ENCODE measurements around the gene KRTAP9-9.
"Not testable (repeated sequence)": the region's sequence is repeated elsewhere in the genome, so short reads cannot be mapped to it uniquely, and the experiment has no call there.

The KRTAP9-9 gene

DNA sequence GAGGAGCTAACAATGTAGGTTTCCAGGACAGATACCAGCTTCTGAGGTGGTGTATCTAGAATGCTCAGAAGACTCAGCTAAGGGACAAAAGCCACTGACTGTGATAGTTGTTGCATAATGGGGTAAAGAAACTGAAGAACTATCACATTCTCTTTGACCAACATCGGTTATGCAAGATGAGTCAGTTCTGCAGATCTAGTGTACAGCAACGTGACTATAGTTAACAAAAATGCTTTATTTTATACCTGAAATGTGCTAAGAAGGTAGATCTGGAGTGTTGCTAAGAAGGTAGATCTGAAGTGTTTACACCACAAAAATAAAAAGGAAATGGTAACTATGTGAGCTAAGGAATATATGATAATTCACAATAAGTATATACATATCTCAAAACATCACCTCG, 12.5 kb downstream of the KRTAP9-9 start:
- DNase-seq, result no peak

DNA sequence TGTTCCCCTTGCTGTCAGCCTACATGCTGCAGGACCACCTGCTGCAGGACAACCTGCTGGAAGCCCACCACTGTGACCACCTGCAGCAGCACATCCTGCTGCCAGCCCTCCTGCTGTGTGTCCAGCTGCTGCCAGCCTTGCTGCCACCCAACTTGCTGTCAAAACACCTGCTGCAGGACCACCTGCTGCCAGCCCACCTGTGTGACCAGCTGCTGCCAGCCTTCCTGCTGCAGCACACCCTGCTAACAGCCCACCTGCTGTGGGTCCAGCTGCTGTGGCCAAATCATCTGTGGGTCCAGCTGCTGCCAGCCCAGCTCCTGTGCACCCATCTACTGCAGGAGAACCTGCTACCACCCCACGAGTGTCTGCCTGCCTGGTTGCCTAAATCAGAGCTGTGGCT, 16.1 kb downstream of the KRTAP9-9 start:
- DNase-seq, result not testable (repeated sequence)

DNA sequence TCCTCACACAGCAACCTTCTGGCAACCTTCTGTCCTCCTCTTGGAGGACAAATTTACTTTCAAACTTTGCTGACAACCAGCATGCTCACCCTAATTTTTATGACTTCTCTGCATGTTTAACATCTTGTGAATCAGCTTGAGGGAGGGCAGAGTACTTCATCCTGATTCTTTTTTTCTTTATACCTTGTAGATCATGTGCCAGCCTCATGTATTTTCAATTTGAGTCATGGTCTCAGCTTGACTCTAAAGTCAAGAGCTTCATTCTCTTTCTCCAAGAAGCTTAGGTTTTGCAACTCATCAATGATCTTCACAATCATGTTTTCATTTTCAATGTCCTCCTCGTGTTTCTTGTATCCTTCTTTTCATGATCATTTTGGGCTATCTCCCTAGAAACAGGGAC, 16.7 kb downstream of the KRTAP9-9 start:
- no peak for DNase-seq

DNA sequence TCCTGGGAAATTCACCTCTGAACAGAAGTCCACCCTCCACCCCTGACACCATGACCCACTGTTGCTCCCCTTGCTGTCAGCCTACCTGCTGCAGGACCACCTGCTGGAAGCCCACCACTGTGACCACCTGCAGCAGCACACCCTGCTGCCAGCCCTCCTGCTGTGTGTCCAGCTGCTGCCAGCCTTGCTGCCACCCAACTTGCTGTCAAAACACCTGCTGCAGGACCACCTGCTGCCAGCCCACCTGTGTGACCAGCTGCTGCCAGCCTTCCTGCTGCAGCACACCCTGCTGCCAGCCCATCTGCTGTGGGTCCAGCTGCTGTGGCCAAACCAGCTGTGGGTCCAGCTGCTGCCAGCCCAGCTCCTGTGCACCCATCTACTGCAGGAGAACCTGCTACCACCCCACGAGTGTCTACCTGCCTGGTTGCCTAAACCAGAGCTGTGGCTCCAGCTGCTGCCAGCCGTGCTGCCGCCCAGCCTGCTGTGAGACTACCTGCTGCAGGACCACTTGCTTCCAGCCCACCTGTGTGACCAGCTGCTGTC, 20.5 kb downstream of the KRTAP9-9 start, which contains the start of gene KRTAP9-7:
Gene KRTAP9-7, plus strand, starts transcription at position 51 of the 543 bp plus-strand sequence. Its CDS starts 0 bp downstream, at position 51.
- not testable (repeated sequence) for DNase-seq

DNA sequence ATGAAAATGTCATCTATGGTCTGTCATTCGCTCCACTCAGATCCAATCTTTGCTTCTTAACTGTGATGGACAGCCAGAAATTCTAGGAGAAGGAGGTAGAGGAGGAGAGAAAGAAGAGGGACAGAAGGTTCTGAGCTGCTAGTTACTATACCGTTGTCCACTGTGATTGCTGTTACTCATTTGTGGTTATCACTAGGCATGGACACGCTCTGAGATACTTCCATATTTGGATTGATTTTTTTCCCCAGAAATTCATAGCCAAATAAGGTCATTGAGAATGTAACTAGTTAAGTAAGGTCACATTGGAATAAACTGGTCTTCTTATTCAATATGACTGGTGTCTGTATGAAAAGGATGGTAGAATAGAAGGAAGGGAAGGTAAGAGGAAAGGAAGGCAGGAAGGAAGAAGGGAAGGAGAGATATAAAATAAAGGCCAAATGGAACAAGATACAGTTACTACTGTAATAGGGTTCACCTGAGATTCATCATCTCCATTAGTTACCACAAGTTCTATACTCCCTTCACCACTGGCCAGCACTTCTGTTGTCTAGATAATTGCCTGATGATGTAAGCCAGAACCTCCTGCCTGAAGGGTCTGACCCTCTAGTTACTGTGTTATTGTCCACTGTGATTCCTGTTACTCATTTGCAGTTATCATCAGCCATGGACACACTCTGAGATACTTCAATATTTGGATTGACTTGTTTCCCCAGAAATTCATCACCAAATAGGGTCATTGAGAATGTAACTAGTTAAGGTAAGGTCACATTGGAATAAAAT, 23.2 kb downstream of the KRTAP9-9 start:
- DNase-seq, result no peak

DNA sequence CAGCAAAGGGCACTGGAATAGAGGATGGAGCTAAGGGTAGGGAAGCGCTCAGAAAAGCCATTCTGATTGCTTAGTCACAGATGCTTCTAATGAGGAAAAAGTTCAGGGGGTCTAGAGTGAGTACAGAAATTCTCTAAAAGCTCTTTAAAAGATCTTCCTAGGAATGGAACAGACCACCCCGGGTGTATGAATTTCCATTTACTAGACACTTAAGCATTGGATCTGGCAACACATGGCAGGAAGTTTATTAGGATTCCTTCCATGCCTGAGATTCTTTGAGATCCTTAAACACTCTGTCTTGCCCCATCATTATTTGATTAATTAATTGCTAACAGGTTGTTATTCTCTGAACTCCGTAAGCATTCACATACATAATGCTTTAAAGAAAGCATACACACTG, 28.9 kb downstream of the KRTAP9-9 start:
- DNase-seq, result no peak

DNA sequence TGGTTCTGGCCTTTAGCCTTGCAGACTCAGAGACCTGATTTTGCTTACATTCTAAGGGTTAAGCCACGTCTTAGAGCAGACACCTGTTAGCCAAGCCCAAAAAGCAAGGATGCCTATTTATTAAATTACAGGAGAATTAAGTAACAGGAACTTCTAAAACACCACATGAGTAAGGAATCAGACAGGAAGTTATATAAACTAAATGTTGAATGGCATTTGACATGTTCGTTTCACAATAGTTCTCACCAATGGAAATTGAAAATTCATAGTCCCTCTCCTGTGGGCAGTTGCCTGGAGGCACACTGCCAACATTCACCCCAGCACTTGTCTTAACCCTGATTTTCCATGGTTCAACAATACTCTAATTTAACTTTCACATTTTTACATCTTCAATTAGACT, 29.4 kb downstream of the KRTAP9-9 start:
- DNase-seq, result no peak

DNA sequence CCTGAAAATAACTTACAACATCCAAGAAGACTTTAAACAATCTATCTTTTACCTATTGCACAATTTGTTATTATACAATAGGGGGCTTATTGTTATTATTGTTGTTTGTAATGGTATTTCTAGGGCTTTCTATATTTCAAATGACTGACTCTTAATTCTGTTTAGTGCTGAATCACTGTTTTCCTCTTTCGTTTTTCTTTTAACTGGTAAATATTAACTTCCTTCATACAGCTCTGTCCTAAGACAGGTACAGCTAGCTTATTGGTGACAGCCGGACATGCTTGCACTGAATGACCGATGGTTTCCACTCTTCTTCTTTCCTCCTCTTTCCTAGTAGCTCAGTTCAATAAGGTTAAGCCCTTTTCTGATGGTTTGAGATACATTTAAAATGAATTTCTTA, 31.9 kb downstream of the KRTAP9-9 start:
- DNase-seq, result no peak

DNA sequence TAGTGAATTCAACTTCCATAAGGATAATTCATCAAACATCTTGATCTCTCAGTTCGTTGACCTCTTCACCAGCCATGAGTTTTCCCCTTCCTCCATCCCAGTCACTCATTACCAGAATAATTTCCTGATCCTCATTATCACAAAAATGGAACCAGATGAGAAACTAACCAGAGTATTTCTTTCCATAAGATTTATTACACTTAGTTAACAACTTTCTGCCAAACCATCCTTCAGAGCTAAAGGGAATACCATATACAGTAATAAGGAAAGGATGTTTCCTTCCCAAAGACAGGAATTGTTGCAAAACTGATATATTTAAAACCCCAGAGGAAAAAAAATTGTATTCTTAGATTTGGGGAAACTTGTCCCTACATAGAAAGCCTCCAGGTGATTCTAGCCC, 38.8 kb downstream of the KRTAP9-9 start:
- no peak for DNase-seq

DNA sequence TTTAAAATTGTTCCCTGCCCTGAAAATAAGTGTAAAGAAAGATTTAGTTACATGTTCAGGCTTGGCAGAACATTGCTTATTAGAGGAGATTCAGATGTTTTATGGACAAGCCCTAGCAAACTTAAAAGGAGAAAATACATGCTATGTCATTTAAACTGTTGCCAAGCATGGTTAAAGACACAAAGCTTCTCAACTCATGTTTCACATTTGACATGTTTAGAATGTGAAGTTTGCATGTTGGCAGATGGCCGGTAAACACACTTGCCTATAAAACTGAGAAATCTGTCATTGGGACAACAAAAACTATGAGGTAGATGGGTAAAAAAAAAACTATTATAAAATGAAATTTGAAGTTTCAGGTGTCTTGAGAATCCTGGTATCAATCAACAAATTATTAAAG, 41.7 kb downstream of the KRTAP9-9 start:
- DNase-seq, result no peak

DNA sequence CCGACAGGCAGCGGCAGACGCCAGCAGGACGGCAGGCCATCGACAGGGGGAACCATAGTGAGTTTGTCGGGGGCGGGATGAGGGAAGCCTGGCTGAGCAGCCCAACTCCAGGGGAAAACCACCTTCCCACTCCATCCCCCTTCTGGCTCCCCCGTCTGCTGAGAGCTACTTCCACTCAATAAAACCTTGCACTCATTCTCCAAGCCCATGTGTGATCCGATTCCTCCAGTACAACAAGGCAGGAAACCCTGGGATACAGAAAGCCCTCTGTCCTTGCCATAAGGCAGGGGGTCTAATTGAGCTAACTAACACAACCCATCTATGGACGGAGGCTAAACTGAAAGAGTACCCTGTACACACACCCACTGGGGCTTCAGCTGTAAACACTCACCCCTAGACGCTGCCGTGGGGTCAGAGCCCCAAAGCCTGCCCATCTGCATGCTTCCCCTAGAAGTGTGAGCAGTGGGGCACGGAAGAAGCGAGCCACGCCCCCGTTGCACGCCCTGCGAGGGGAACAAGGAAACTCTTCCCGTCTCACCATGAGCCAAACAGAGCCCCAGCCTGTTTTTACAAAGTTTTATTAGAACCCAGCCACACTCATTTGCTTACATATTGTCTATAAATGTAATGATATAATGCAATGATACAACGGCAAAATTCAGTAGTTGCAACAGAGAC, 43.4 kb downstream of the KRTAP9-9 start:
- DNase-seq, result no peak

DNA sequence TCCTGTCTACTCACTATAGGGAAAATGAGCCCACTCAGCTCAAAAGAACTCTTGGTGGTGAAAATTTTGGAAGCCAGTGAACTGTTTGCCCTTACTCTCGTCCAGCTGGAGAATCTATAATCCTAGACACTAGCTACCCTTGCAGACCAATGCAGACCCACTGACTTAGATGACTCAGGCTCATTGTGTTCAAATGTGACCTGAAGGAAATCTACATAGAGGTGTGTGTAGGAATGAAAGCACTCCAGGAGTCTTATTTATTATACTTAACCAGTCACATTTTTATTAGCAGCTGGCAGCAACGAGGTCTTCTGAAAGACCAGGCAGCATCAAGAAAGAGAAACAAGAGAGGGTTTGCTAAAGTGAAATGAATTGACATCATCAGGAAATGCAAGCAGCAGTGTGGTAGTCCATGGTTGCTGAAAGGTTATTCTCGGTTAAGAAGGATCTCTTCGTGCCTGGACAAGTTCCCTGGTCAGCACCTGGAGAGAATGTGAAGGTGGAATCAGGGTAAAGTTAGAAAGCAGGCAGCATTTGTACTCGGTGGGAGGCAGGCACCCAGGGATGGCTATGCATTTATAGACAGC, 46.1 kb downstream of the KRTAP9-9 start:
- no peak for DNase-seq

DNA sequence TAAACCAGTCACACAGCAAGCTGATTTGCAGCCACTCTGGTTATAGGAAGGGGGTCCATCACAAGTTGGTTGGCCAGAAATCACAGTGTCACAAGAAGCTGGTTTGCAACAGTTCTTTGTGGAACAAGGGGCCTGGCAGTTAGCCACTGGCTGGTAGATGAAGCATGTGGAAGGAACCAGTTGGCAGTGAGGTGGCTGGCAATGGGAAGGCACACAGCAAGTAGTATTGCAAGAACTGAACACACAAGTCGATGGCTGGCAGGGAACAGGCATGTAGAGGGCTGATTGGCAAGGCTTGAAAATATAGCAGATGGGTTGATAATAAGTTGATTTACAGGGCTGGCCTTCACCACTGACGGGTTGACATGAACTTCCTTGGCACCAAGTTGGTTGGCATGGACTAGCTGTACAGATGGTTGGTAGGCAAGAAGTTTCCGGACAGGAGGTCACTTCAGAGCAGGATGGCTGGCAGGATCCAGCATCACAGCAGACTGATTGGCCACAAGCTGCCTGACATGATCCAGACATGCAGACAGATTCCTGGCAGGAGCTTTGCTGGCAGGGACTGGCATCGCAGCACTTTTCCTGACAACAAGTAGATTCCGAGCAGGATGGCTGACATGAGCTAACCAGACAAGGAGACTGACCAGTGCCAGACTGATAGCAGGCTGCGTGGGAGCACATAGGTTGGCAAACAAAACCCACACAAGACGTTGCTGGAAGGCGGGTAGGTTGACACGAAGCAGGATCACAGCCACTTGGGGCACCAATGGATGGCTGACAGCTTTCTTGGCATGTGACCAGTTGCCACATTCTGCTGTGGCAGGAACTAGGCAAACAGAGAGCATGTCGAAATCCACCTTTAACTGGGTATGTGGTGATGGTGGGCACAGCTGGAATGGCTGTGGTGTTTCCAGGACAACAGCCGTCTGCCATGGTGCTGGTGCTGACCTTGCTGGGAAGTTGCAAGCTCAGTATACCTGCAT, 47.0 kb downstream of the KRTAP9-9 start, which contains the start of gene KRTAP29-1:
Gene KRTAP29-1, minus strand, starts transcription at position 936 of the 986 bp plus-strand sequence. Its CDS starts 0 bp downstream, at position 936.
- no peak for DNase-seq

DNA sequence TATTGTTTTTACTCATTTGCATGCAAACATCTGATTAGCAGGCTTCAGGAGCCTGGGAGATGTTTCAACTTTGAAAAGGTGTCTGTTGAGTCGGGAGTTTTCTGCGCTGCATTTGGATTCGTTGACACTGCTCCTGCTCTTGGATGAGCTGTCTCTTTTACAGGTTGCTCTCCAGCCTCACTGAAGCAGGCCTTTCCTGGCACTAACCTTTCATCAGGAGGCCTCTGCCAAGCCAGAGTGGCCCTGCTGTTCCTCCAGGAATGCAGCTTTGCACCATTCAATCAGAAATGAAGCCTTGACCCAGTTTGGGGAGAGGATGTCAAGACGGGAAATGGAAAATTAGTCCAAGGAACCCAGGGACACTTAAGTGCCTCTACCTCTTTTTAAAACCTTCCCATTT, 47.8 kb downstream of the KRTAP9-9 start:
- no peak for DNase-seq

DNA sequence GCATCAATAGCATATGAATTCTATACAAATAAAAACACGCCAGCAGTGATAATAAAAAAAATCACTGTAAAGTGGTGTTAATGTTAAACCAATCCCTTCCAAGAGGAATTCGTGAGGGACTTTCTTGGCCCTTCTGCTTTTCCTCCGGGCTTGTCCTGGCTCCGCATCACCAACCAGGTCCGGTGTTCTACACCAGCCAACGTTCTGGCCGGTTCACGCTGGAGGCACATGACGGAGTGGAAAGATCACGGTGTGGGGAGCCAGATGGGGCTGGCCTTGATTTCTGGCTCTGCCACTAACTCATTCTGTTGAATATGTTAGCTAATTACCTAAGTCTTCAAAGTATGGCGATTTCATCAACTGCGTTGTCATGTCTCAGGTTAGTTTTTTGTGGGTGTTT, 48.9 kb downstream of the KRTAP9-9 start:
- no peak for DNase-seq

All from eye (tissue), 1 donor.